Measurements from ENCODE around the gene CCDC142.

The CCDC142 gene

DNA sequence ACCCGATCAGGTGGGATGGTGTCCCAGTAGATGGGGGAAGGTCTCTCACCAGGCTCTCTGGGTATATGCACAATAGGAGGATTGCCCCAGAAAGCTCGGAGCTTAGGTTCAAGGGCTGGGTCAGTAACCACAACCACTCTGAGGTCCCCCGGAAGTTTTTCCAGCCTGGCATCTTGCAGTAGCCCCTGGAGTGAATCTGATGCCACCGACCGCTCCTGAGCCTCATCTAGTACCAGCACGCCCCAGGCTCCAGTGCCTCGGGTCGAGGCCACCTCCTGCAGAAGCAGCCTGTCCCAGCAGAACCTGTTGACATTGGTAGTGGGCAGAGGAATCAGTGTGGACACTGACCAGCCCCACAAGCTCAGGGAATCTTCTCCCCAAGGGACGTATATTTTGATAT is 41.2 kb upstream of the CCDC142 start:
- Mint-ChIP-seq H3K4me3 (no peak overlapping the region), H3K27me3 (peaks cover 34% of the 10 kb centered on the region), H3K9me3 (no peaks in the 10 kb centered on the region), H3K36me3 (ENCODE audit: low read depth) (peaks cover 31% of the 10 kb centered on the region), H3K4me1 (ENCODE audit: low read depth) (peaks cover 30% of the 10 kb centered on the region), H3K27ac (no peak overlapping the region)
- intact Hi-C loops (cut with micrococcal nuclease) = no loop called here

DNA sequence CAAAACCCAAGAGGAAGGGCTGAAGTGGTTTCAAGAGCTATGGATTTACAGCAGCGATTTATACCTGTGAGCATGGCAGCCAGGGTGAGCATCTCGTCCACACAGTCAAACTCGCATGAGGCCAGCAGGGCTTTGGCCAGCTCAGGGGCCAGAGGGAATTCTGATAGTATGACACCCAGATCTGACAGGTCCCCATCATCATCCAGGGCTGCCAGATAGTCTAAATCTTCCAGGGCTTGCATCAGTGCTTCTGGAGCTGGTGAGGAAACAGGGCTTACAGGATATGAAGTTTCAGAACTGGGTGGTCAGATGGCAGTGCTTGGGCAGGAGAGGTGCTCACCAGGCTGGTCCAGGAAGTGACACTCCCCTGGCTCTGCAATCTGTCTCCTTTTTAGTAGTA is 39.7 kb upstream of the CCDC142 start:
- Mint-ChIP-seq H3K27me3 (peaks cover 49% of the 10 kb centered on the region), H3K4me1 (ENCODE audit: low read depth) (peaks cover 21% of the 10 kb centered on the region), H3K27ac (no peak overlapping the region), H3K36me3 (ENCODE audit: low read depth) (peaks cover 16% of the 10 kb centered on the region), H3K4me3 (no peak overlapping the region), H3K9me3 (no peaks in the 10 kb centered on the region)
- intact Hi-C loops (cut with micrococcal nuclease) = no loop called here

DNA sequence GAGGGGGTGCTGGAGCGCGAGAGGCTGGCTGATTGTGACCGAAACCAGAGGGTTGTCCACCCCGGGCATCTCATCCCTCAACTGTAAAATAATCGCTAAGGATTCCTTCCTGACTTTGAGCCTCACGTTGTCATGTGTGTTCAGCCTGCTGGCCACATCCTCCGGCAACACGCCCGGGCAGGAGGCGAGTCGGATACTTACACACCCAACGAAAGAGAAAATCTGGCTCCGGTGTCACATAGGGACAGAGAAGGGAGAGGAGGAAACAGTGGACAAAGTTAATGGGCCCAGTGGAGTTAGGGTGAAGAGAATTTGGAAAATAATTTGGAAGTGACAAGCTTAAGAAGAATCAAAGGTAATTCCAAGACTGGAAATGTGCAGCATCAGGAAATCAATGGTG is 33.9 kb upstream of the CCDC142 start:
- Mint-ChIP-seq H3K27ac (no peak overlapping the region), H3K27me3 (peaks cover 94% of the 10 kb centered on the region), H3K4me3 (peak overlapping the region; percentile 72), H3K9me3 (no peaks in the 10 kb centered on the region), H3K36me3 (ENCODE audit: low read depth) (no peaks in the 10 kb centered on the region), H3K4me1 (ENCODE audit: low read depth) (peaks cover 33% of the 10 kb centered on the region)
- intact Hi-C loops (cut with micrococcal nuclease) = no loop called here

DNA sequence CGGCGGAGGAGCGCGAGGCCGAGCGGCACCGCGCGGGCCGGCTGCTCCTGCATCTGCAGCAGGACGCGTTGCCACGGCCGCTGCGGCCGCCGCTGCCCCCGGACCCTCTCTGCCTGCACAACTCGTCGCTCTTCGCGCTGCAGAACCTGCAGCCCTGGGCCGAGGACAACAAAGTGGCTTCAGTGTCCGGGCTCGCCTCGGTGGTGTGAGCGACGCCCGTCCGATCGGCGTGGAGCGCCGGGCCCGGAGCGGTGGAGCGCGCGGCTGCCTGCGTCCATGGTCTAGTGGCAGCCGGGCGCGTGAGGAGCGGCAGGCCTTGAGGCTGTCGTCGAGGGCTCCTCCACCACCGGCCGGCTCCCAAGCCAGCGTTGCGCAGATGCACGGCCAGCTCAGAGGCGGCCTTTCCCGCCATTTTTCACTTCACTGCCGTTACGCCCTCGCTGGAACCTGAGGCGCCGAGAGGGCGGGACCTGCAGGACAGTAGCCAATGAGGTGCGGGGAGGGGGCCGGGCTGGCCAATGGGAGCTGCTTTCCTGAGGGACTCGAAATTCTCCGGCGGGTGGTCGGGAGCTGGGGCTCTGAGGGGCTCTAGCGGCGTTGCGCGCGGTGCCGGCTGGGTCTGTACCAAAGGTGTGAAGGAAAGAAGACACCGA is 33.3 kb upstream of the CCDC142 start:
- Mint-ChIP-seq H3K27me3 (peaks cover 94% of the 10 kb centered on the region), H3K4me3 (peak overlapping the region; percentile 72), H3K4me1 (ENCODE audit: low read depth) (peaks cover 33% of the 10 kb centered on the region), H3K27ac (no peak overlapping the region), H3K36me3 (ENCODE audit: low read depth) (no peaks in the 10 kb centered on the region), H3K9me3 (no peaks in the 10 kb centered on the region)
- intact Hi-C loops (cut with micrococcal nuclease) = no loop called here

DNA sequence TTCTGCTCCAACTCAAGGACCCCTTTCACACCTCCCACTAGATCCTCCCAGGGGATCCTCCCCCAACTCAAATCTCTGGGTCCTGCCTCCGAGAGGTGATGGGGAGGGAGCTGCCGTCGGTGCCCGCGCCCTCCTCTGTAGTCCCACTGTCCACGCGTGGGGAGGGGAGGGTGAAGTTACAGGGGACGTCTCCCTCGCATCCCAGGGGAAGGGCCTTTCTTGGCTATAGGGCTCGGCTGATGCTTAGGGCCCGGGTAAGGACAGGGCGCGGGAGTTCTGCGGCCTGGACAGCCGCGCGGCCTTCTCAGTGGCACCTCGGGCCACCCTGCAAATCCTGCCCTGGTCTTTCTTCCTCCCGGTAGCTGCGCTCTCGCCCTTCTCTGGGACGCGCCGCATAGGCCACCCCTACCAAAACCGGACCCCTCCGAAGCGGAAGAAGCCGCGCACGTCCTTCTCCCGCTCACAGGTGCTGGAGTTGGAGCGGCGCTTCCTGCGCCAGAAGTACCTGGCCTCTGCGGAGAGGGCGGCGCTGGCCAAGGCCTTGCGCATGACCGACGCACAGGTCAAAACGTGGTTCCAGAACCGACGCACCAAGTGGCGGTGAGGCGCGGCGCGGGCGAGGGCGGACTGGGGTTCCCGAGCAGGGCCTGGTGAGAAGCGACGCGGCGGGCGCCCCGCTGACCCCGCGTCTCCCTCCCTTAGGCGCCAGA is 32.6 kb upstream of the CCDC142 start:
- Mint-ChIP-seq H3K27me3 (peaks cover 95% of the 10 kb centered on the region), H3K4me1 (ENCODE audit: low read depth) (peaks cover 33% of the 10 kb centered on the region), H3K36me3 (ENCODE audit: low read depth) (no peaks in the 10 kb centered on the region), H3K9me3 (no peaks in the 10 kb centered on the region), H3K27ac (no peak overlapping the region), H3K4me3 (peak overlapping the region; percentile 72)
- intact Hi-C loops (cut with micrococcal nuclease) = no loop called here

DNA sequence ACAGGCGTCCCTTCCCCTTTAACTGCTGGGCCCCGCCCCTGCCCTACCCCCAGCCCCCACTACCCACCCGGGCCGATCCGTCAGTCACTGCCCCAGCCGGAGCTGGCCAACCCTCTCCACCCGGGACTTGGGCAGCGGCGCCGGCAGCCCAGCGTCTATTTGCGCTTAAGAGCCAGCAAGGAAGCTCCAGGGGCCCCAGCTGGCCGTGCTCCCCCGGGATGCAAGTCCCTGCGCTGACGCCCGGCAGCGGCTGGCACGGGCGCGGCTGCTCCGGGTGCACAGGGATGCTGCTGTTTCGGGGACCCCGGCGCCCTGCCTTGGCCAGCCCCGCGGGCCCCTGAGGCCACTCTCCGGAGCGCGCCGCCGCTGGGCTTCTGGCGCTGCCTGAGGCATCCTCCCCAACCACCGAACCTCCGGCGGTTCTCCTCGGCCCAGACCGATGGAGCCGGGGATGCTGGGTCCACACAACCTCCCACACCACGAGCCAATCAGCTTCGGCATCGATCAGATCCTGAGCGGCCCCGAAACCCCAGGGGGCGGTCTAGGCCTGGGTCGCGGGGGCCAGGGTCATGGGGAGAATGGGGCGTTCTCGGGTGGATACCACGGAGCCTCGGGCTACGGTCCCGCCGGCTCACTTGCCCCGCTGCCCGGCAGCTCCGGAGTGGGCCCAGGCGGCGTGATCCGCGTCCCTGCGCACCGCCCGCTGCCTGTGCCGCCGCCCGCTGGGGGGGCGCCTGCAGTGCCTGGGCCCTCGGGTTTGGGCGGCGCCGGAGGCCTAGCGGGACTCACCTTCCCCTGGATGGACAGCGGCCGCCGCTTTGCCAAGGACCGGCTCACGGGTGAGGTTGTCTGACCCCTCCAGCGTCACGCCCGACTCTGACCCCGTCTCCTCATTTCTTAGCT is 31.8 kb upstream of the CCDC142 start, which contains the start of gene TLX2:
Gene TLX2 (plus strand): TSS at position 83 of the 903 bp plus-strand sequence. CDS start 357 bp downstream, at position 440.
- intact Hi-C loops (cut with micrococcal nuclease) = no loop called here
- no peak within 1 kb of the TSS for H3K27ac Mint-ChIP-seq
- no peaks in the 10 kb centered on the region for H3K36me3 Mint-ChIP-seq (ENCODE audit: low read depth)
- H3K9me3 Mint-ChIP-seq = no peaks in the 10 kb centered on the region
- peak within 1 kb of the TSS; percentile 72 for H3K4me3 Mint-ChIP-seq
- H3K27me3 Mint-ChIP-seq = peaks cover 95% of the 10 kb centered on the region
- peaks cover 33% of the 10 kb centered on the region for H3K4me1 Mint-ChIP-seq (ENCODE audit: low read depth)

DNA sequence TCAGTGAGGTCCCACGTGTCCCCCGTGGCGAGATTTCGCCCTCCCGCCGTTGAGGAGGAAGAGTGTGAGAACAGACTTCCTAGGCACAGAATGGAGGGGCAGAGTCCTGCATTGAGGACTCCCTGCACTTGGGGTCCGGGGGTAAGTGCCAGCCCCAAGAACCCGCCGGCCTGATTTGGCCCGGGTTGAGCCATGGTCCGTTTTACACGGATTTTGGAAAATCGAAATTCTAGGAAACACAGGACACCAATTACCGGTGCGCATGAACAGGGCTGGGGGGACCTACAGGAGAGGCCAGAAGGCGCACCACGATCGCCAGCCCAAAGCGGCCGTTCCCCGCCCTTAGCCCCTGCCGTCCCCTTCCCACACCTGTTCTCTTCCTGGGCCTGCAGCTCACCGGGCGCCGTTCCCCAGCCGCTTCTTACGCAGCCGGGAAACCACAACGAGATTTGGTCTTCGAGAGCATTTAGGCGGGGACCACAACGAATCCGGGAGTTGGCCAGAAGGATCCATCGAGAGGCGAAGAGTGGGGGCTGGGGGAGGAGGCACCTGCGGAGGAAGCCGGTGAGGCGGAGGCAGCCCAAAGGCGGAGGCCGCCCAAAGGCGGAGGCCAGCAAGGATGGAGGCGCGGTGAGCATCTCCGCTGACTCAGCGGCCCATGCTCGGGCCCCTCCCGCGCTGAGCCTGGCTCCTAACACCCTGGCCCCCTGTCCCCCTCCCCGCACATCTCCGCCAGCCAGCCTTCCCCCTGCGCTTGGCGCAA is 31.0 kb upstream of the CCDC142 start:
- H3K36me3 Mint-ChIP-seq (ENCODE audit: low read depth) = no peaks in the 10 kb centered on the region
- H3K27me3 Mint-ChIP-seq = peaks cover 90% of the 10 kb centered on the region
- no peak overlapping the region for H3K27ac Mint-ChIP-seq
- H3K9me3 Mint-ChIP-seq = no peaks in the 10 kb centered on the region
- H3K4me3 Mint-ChIP-seq = no peak overlapping the region
- intact Hi-C loops (cut with micrococcal nuclease) = no loop called here
- H3K4me1 Mint-ChIP-seq (ENCODE audit: low read depth) = peaks cover 33% of the 10 kb centered on the region

DNA sequence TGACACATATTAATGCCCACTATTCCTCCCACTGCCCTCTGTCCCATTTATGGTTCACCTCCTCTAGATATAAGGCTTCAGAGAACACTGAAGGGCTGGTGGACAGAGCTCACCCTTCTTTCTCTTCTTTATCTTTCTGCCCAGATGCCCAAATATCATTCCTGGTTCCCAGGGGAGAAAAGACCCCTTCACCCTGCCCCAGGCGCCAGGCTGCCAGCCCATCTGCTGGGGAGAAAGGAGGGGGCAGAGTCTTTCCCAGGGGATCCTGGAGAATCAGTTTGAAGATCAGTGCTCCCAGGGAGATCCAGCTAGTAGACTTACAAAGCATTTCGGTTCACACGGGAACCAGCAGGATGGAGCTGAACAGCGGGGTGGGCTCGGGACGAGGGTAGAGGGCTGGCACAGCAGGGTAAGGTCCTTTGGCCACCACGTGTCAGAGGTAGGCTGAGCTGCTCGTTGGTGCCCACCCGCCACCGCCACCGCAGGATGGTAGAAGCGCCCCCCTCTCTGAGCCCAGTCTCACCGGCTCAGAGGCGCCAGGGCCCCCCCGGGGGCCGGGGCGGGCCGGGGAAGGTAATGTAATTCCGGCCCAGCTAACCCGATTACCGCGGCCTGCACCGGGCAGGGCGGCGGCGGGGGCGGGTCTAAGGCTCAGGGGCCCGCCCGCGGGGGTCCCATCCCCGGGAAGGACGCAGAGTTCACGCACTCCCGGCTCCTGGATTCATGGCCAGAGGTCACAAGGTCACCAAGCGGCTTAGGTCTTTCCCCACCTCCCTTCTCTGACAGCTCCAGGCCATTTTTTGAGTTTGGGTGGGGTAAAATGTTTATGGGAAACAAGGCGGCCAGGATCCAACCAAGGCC is 30.2 kb upstream of the CCDC142 start:
- H3K27me3 Mint-ChIP-seq = peaks cover 90% of the 10 kb centered on the region
- no peak overlapping the region for H3K4me3 Mint-ChIP-seq
- H3K36me3 Mint-ChIP-seq (ENCODE audit: low read depth) = peaks cover under 1% of the 10 kb centered on the region
- no peaks in the 10 kb centered on the region for H3K9me3 Mint-ChIP-seq
- intact Hi-C loops (cut with micrococcal nuclease) = no loop called here
- H3K27ac Mint-ChIP-seq = no peak overlapping the region
- peaks cover 40% of the 10 kb centered on the region for H3K4me1 Mint-ChIP-seq (ENCODE audit: low read depth)

DNA sequence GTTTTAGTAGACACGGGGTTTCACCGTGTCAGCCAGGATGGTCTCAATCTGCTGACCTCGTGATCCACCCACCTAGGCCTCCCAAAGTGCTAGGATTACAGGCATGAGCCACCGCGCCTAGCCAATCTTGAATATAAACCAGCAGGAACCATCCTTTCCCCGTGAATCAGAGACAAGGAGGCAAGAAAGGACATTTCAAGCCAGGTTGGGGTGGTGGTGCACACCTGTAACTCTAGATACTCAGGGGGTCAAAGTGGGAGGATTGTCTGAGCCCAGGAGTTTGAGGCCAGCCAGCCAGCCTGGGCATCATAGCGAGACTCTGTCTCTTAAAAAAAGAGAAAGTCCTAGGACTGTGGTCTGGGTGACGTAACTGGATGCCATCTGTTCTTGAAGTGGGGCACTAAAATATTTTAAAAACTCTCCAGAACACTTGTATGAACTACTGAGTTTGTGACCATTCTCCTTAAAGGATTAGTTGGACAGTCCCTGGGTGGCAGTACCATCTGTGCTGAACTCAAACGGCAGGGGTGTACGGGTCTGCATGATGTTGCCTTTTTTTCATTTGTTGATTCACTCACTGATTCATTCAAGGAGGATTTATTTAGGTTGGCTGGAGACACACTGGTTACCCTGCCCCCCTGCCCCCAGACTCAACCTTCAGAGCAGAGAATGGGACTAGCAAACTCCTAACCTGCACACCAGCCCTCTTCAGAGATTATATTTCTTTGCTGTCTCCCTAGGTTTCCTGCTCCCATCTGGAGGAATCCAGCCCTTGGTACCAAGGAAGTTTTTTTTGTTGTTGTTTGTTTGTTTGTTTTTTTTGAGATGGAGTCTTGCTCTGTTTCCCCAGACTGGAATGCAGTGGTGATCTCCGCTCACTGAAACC is 28.5 kb upstream of the CCDC142 start:
- Mint-ChIP-seq H3K36me3 (ENCODE audit: low read depth) (peaks cover 17% of the 10 kb centered on the region), H3K27me3 (peaks cover 75% of the 10 kb centered on the region), H3K27ac (no peak overlapping the region), H3K4me1 (ENCODE audit: low read depth) (peaks cover 36% of the 10 kb centered on the region), H3K4me3 (no peak overlapping the region), H3K9me3 (no peaks in the 10 kb centered on the region)
- intact Hi-C loops (cut with micrococcal nuclease) = no loop called here

DNA sequence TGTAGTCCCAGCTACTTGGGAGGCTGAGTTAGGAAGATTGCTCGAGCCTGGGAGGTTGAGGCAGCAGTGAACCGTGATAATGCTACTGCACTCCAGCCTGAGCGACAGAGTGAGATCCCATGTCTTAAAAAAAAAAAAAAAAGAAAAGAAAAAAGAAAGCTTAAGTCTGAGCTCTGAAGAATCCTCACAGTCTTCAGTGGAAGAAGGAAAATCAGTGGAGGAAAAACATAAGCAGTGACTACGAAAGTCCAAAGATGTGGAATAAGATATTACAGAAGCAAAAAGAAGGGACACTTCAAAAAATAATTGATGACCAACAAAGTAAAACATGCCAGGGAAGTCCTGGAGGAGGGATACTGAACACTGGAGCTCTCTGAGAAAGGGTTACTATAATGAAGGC is 27.5 kb upstream of the CCDC142 start:
- H3K4me3 Mint-ChIP-seq = no peak overlapping the region
- peaks cover 66% of the 10 kb centered on the region for H3K27me3 Mint-ChIP-seq
- intact Hi-C loops (cut with micrococcal nuclease) = no loop called here

DNA sequence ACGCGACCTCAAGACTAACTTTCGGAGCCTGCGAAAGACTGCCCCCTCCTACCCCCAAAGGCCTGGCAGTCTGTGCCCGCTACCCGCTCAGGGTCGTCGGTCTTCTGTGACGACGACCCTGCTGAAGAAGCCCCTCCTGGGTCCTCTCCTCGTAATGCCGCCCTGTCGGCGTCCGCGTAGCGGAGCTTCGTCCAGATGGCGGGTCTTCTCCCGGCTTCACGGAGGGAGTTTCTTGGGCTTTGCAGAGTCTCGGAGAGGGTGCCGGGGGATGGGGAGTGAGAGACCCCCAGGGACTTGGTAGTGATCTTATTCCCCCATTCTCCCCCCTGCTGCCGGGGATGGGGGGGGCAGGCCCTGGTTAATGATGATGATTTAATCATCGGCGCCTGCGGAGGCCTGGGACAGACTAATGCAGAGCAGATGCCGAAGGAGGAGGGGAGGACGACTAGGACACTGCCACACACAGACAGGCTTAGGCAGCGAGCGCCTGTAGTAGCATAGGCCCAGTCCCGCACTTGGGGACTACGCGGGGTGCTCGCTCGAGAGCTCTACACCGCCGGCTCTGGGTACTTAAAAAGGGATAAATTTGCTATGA is 25.2 kb upstream of the CCDC142 start:
- intact Hi-C loops (cut with micrococcal nuclease) = loop anchor here (1.0 to 2.0 kb wide), 2 partner anchors 21 to 53 kb away; partner anchors contain the start of genes AUP1, HTRA2 and INO80B
- no peaks in the 10 kb centered on the region for H3K9me3 Mint-ChIP-seq
- peaks cover 47% of the 10 kb centered on the region for H3K27me3 Mint-ChIP-seq
- H3K27ac Mint-ChIP-seq = peak overlapping the region; percentile 95
- peaks cover 50% of the 10 kb centered on the region for H3K4me1 Mint-ChIP-seq (ENCODE audit: low read depth)
- H3K36me3 Mint-ChIP-seq (ENCODE audit: low read depth) = peaks cover 49% of the 10 kb centered on the region
- peak overlapping the region; percentile 89 for H3K4me3 Mint-ChIP-seq

More for the DNA sequence above, 27.5 kb upstream of the CCDC142 start:
- H3K9me3 Mint-ChIP-seq = no peaks in the 10 kb centered on the region
- peaks cover 26% of the 10 kb centered on the region for H3K36me3 Mint-ChIP-seq (ENCODE audit: low read depth)
- no peak overlapping the region for H3K27ac Mint-ChIP-seq
- H3K4me1 Mint-ChIP-seq (ENCODE audit: low read depth) = peaks cover 36% of the 10 kb centered on the region
